Measurements from ENCODE around the gene HSP90AB1. TPM values are rescaled to one million over a fixed set of nuclear protein-coding genes. Genes with fewer than 3 reads are reported as not detected.
A peak's percentile ranks its signal among the peaks of the same experiment; 100 is the strongest.

HSP90AB1 gene
- total and polyA plus RNA-seq, 12 donors, result 235 to 1,053 (median 904) TPM

- Histone ChIP-seq H3K4me1 (peaks cover 17 to 87% (median 49%) of the 10 kb centered on the region in 9 donors), H3K9me3 (no peaks in the 10 kb centered on the region), H3K4me3 (no peak overlapping the region), H3K36me3 (peaks cover 6 to 81% (median 66%) of the 10 kb centered on the region in 9 donors), H3K27me3 (no peaks in the 10 kb centered on the region), H3K27ac (no peak overlapping the region)
- TF ChIP-seq CTCF (IDR thresholded peaks at IDR 0.05), result peak in 8 of 9 donors; percentile 10 to 54 (median 44)
- ATAC-seq, result no peak
- 68% methylated on average over 10 of the region's 10 CpGs for WGBS, 2 donors
- no peak for DNase-seq
- intact Hi-C loops (cut with DNase I), result loop anchor here in 1 of 10 donors (10.0 kb wide), 1 partner anchor 159 kb away; no protein-coding TSS in a partner anchor
Measured at GRCh38 chr6:44253307-44254101, 6.6 kb downstream of the HSP90AB1 start.

GRCh38 chr6:44254191-44255104, 7.5 kb downstream of the HSP90AB1 start:
- Histone ChIP-seq H3K4me1 (peaks cover 12 to 78% (median 41%) of the 10 kb centered on the region in 9 donors), H3K4me3 (no peak overlapping the region), H3K27me3 (no peaks in the 10 kb centered on the region), H3K27ac (no peak overlapping the region), H3K9me3 (no peaks in the 10 kb centered on the region), H3K36me3 (peaks cover 6 to 79% (median 57%) of the 10 kb centered on the region in 9 donors)
- ATAC-seq, result no peak
- TF ChIP-seq CTCF (IDR thresholded peaks at IDR 0.05), result no peak
- 75 to 77% methylated on average over 12 of the region's 12 CpGs for WGBS, 2 donors
- intact Hi-C loops (cut with DNase I), result loop anchor here in 4 of 10 donors (5.0 to 10.0 kb wide), 3 partner anchors 82 to 160 kb away; no protein-coding TSS in a partner anchor
- no peak for DNase-seq

- no peak for DNase-seq
- WGBS, 2 donors, result 63 to 66% methylated on average over 16 of the region's 16 CpGs
- no peaks in the 10 kb centered on the region for H3K27me3 ChIP-seq
- ATAC-seq, result peak in 1 of 8 donors; percentile 5
- TF ChIP-seq CTCF (IDR thresholded peaks at IDR 0.05), result no peak
- peaks cover 12 to 70% (median 33%) of the 10 kb centered on the region in 9 donors for H3K4me1 ChIP-seq
- no peak overlapping the region for H3K4me3 ChIP-seq
- peaks cover 6 to 79% (median 49%) of the 10 kb centered on the region in 9 donors for H3K36me3 ChIP-seq
- peak overlapping the region in 2 of 10 donors; percentile 95 to 98 for H3K27ac ChIP-seq
- no peaks in the 10 kb centered on the region for H3K9me3 ChIP-seq
- intact Hi-C loops (cut with DNase I), result loop anchor here in 4 of 10 donors (5.0 to 10.0 kb wide), 3 partner anchors 83 to 160 kb away; no protein-coding TSS in a partner anchor
Measured at GRCh38 chr6:44255105-44255808, 8.4 kb downstream of the HSP90AB1 start.
